Measurements from ENCODE around the gene KCNC3. TPM values are rescaled to one million over a fixed set of nuclear protein-coding genes. Genes with fewer than 3 reads are reported as not detected.

KCNC3 gene
- total and polyA plus RNA-seq, 7 experiments from 2014 or later, result 1.9 to 11.1 (median 2.4) TPM; not detected in 2

GRCh38 chr19:50376166-50377050 is 47.2 kb upstream of the KCNC3 start, which contains the start of gene NR1H2:
Gene NR1H2, plus strand, starts transcription at chr19:50376457. Its CDS starts 1,149 bp downstream, at chr19:50377606.
- peak; percentile 89 to 97 (median 95) for DNase-seq
- peaks cover 11 to 24% (median 16%) of the 10 kb centered on the region in 5 donors for H3K36me3 Mint-ChIP-seq
- Histone ChIP-seq H3K27ac (ENCODE audit: low read depth, low read length) (peak within 1 kb of the TSS; percentile 100), H3K9me3 (ENCODE audit: control insufficient read depth in 2 of 3, low read length in 3 of 3) (no peaks in the 10 kb centered on the region), H3K27me3 (ENCODE audit: control insufficient read depth in 2 of 2, insufficient read depth in 2 of 2, low read length in 2 of 2) (no peaks in the 10 kb centered on the region), H3K4me3 (ENCODE audit: low read length) (peak within 1 kb of the TSS; percentile 99), H3K36me3 (ENCODE audit: control insufficient read depth in 2 of 3, insufficient read depth in 3 of 3, low read length in 3 of 3) (peaks cover 0 to 44% (median 33%) of the 10 kb centered on the region in 3 experiments), H3K4me1 (ENCODE audit: control insufficient read depth in 2 of 2, insufficient read depth in 2 of 2, low read length in 2 of 2) (peaks cover 4 to 10% of the 10 kb centered on the region in 2 donors)
- H3K4me3 Mint-ChIP-seq, result peak within 1 kb of the TSS; percentile 92 to 100 (median 98)
- no peaks in the 10 kb centered on the region for H3K9me3 Mint-ChIP-seq
- intact Hi-C loops (cut with micrococcal nuclease), result loop anchor here (1.0 to 5.0 kb wide), 11 partner anchors 8 to 734 kb away; partner anchors contain the start of genes JOSD2 (in 2 of the 2), KCNC3 (in 2 of the 2), POLD1 (in 2 of the 2) and EMC10 (in 1 of the 2)
- CTCF ChIA-PET, result no interaction called here
- POLR2A ChIA-PET, result interaction anchor here (0.6 to 2.7 kb wide), 10 partner anchors 8 to 500 kb away, joined by 3 to 19 read pairs (median 4); partner anchors contain the start of genes AKT1S1, JOSD2, MYBPC2 and POLD1
- H3K27ac Mint-ChIP-seq, result peak within 1 kb of the TSS; percentile 99 to 100 (median 100)
- H3K27me3 Mint-ChIP-seq, result no peaks in the 10 kb centered on the region
- peak; percentile 94 for ATAC-seq
- peaks cover 12 to 37% (median 24%) of the 10 kb centered on the region in 7 donors for H3K4me1 Mint-ChIP-seq

GRCh38 chr19:50371914-50372475 is 42.8 kb upstream of the KCNC3 start:
- no peak for ATAC-seq
- no peaks in the 10 kb centered on the region for H3K9me3 Mint-ChIP-seq

GRCh38 chr19:50368649-50369570 is 39.7 kb upstream of the KCNC3 start:
- Mint-ChIP-seq H3K36me3 (peaks cover 0 to 1% (median 0%) of the 10 kb centered on the region in 5 donors), H3K27ac (peak overlapping the region; percentile 60 to 97 (median 91)), H3K9me3 (no peaks in the 10 kb centered on the region), H3K4me3 (peak overlapping the region; percentile 68 to 97 (median 93)), H3K27me3 (no peaks in the 10 kb centered on the region), H3K4me1 (peaks cover 8 to 45% (median 36%) of the 10 kb centered on the region in 7 donors)
- CTCF ChIA-PET, result interaction anchor here (0.6 to 2.9 kb wide), 11 partner anchors 9 to 986 kb away, joined by 3 to 11 read pairs (median 4); no protein-coding TSS in a partner anchor
- H3K9me3 ChIP-seq (ENCODE audit: control insufficient read depth in 2 of 3, low read length in 3 of 3), result no peaks in the 10 kb centered on the region
- H3K27ac ChIP-seq (ENCODE audit: low read depth, low read length), result peak overlapping the region; percentile 78
- H3K27me3 ChIP-seq (ENCODE audit: control insufficient read depth in 2 of 2, insufficient read depth in 2 of 2, low read length in 2 of 2), result no peaks in the 10 kb centered on the region
- intact Hi-C loops (cut with micrococcal nuclease), result loop anchor here (1.0 to 10.0 kb wide), 7 partner anchors 7 to 554 kb away; partner anchors contain the start of genes FUZ (in 1 of the 2), MED25 (in 1 of the 2), NR1H2 (in 1 of the 2) and POLD1 (in 1 of the 2)
- POLR2A ChIA-PET, result interaction anchor here (1.0 to 2.2 kb wide), 4 partner anchors 11 to 143 kb away, joined by 3 to 12 read pairs (median 5); partner anchors contain the start of genes JOSD2 and POLD1
- H3K4me3 ChIP-seq (ENCODE audit: low read length), result peak overlapping the region; percentile 69
- no peaks in the 10 kb centered on the region for H3K36me3 ChIP-seq (ENCODE audit: control insufficient read depth in 2 of 3, insufficient read depth in 3 of 3, low read length in 3 of 3)
- ATAC-seq, result peak; percentile 91
- peak; percentile 56 to 83 (median 74) for DNase-seq
- peaks cover under 1 to 4% of the 10 kb centered on the region in 2 donors for H3K4me1 ChIP-seq (ENCODE audit: control insufficient read depth in 2 of 2, insufficient read depth in 2 of 2, low read length in 2 of 2)

More at GRCh38 chr19:50371914-50372475, 42.8 kb upstream of the KCNC3 start:
- H3K36me3 ChIP-seq (ENCODE audit: control insufficient read depth in 2 of 3, insufficient read depth in 3 of 3, low read length in 3 of 3), result peaks cover 0 to 4% (median 0%) of the 10 kb centered on the region in 3 experiments
- Mint-ChIP-seq H3K27me3 (no peaks in the 10 kb centered on the region), H3K36me3 (peaks cover 0 to 3% (median 0%) of the 10 kb centered on the region in 5 donors), H3K27ac (no peak overlapping the region), H3K4me3 (no peak overlapping the region), H3K4me1 (peaks cover 2 to 32% (median 27%) of the 10 kb centered on the region in 7 donors)
- no peak overlapping the region for H3K27ac ChIP-seq (ENCODE audit: low read depth, low read length)
- no peaks in the 10 kb centered on the region for H3K9me3 ChIP-seq (ENCODE audit: control insufficient read depth in 2 of 3, low read length in 3 of 3)
- H3K4me3 ChIP-seq (ENCODE audit: low read length), result no peak overlapping the region
- ChIA-PET POLR2A (no interaction called here), CTCF (no interaction called here)
- peaks cover 1 to 4% of the 10 kb centered on the region in 2 donors for H3K4me1 ChIP-seq (ENCODE audit: control insufficient read depth in 2 of 2, insufficient read depth in 2 of 2, low read length in 2 of 2)
- intact Hi-C loops (cut with micrococcal nuclease), result no loop called here
- H3K27me3 ChIP-seq (ENCODE audit: control insufficient read depth in 2 of 2, insufficient read depth in 2 of 2, low read length in 2 of 2), result no peaks in the 10 kb centered on the region
- DNase-seq, result no peak

GRCh38 chr19:50365434-50366306 is 36.5 kb upstream of the KCNC3 start, which contains the start of gene NAPSA:
Gene NAPSA, minus strand, starts transcription at chr19:50365639. Its CDS starts 18 bp downstream, at chr19:50365621.
- Histone ChIP-seq H3K36me3 (ENCODE audit: control insufficient read depth in 2 of 3, insufficient read depth in 3 of 3, low read length in 3 of 3) (no peaks in the 10 kb centered on the region), H3K27ac (ENCODE audit: low read depth, low read length) (peak within 1 kb of the TSS; percentile 33), H3K4me3 (ENCODE audit: low read length) (no peak within 1 kb of the TSS), H3K9me3 (ENCODE audit: control insufficient read depth in 2 of 3, low read length in 3 of 3) (no peaks in the 10 kb centered on the region), H3K27me3 (ENCODE audit: control insufficient read depth in 2 of 2, insufficient read depth in 2 of 2, low read length in 2 of 2) (no peaks in the 10 kb centered on the region), H3K4me1 (ENCODE audit: control insufficient read depth in 2 of 2, insufficient read depth in 2 of 2, low read length in 2 of 2) (peaks cover 7 to 11% of the 10 kb centered on the region in 2 donors)
- H3K27me3 Mint-ChIP-seq, result no peaks in the 10 kb centered on the region
- peaks cover 17 to 76% (median 63%) of the 10 kb centered on the region in 7 donors for H3K4me1 Mint-ChIP-seq
- H3K36me3 Mint-ChIP-seq, result peaks cover 0 to 6% (median 0%) of the 10 kb centered on the region in 5 donors
- DNase-seq (no peak), ATAC-seq (no peak)
- intact Hi-C loops (cut with micrococcal nuclease), result loop anchor here in 1 of 2 donors (10.0 kb wide), 1 partner anchor 551 kb away; the partner anchor contains the start of genes FUZ and MED25
- ChIA-PET POLR2A (interaction anchor here (1.4 kb wide), 1 partner anchor 19 kb away, joined by 4 read pairs; the partner anchor contains the start of gene POLD1), CTCF (interaction anchor here (0.6 to 1.2 kb wide), 4 partner anchors 48 to 446 kb away, joined by 3 to 6 read pairs (median 3); no protein-coding TSS in a partner anchor)
- H3K9me3 Mint-ChIP-seq, result peaks cover 0 to 4% (median 0%) of the 10 kb centered on the region in 11 donors
- H3K27ac Mint-ChIP-seq, result peak within 1 kb of the TSS; percentile 57 to 94 (median 84)
- H3K4me3 Mint-ChIP-seq, result peak within 1 kb of the TSS; percentile 44 to 77 (median 67)
